PC-9 (cell line): ENCODE data around the gene ESR1.

ENCODE experiments used
- EZH2 ChIP-seq: fragments of 200-600 bp; sonication (generic); IDR thresholded peaks from 2 replicates; pipeline ENCODE4 v1.8.0; 2017; ENCODE audit warnings: antibody characterized with exemption, low read depth
- TF ChIP-seq, protein P1 (sequence below): fragments of 200-600 bp; sonication (generic); conservative IDR thresholded peaks from 2 replicates; pipeline ENCODE4 v1.6.1; 2017; ENCODE audit warnings: mixed run types, antibody characterized with exemption, mild to moderate bottlenecking, moderate library complexity

DNA sequence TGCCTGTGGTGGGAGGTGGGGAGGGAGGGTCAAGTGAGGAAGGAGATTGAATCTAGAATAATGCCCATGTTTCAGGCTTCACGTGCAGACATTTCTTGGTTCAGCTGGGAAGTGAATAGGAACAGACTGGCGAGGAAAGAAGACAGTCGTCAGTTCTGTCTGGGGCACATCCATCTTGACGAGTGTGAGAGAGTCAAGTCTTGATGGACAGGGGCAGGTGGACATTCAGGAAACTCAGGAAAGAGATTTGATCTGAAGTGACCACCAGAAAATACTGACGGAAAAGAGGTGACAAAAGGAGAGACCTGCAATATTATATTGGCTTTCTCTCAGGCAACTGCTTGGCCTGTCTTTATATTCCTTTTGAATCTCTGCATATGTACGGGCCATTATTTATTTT is 68.6 kb downstream of the ESR1 start:
- TF ChIP-seq, protein P1, sequence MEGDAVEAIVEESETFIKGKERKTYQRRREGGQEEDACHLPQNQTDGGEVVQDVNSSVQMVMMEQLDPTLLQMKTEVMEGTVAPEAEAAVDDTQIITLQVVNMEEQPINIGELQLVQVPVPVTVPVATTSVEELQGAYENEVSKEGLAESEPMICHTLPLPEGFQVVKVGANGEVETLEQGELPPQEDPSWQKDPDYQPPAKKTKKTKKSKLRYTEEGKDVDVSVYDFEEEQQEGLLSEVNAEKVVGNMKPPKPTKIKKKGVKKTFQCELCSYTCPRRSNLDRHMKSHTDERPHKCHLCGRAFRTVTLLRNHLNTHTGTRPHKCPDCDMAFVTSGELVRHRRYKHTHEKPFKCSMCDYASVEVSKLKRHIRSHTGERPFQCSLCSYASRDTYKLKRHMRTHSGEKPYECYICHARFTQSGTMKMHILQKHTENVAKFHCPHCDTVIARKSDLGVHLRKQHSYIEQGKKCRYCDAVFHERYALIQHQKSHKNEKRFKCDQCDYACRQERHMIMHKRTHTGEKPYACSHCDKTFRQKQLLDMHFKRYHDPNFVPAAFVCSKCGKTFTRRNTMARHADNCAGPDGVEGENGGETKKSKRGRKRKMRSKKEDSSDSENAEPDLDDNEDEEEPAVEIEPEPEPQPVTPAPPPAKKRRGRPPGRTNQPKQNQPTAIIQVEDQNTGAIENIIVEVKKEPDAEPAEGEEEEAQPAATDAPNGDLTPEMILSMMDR, result no peak
- TF ChIP-seq EZH2, result no peak
